Mammary epithelial cell (primary cell): ENCODE results near the gene NCKAP1.

Source experiments
- CTCF ChIP-seq, 2 donors: IDR thresholded peaks in 1 of 2; conservative IDR thresholded peaks in 1 of 2; 2 replicates each; pipeline ENCODE4 v1.5.1; 2011 to 2012; ENCODE audit warnings: inconsistent platforms in 2 of 2, low read length in 2 of 2, mild to moderate bottlenecking in 2 of 2, control low read depth in 1 of 2, low read depth in 1 of 2; ENCODE audit not compliant: insufficient read depth in 1 of 2; ENCODE audit errors: extremely low read depth in 1 of 2
- EZH2 ChIP-seq: IDR thresholded peaks from 2 replicates; pipeline ENCODE4 v1.6.1; 2012; ENCODE audit warnings: low read length, inconsistent platforms, borderline replicate concordance

GRCh38 chr2:182894174-182894573 lies 144.1 kb downstream of the NCKAP1 start:
- TF ChIP-seq CTCF (conservative IDR thresholded peaks at IDR 0.05 in 1 of 2, IDR thresholded peaks at IDR 0.05 in 1 of 2; ENCODE audit: extremely low read depth in 1 of 2, insufficient read depth in 1 of 2, low read depth in 1 of 2, low read length in 2 of 2) = no peak
- TF ChIP-seq EZH2 = no peak
